SK-N-SH treated with all-trans-retinoic acid at 6 μM for 48 hours (cell line): ENCODE measurements around the gene ALDH3A1.

Source experiments
- ATAC-seq: fragments of 200-7000 bp; cut with Tn5 transposase; 3 replicates; pipeline ENCODE4 v1.9.1; 2020; ENCODE audit warnings: mild to moderate bottlenecking, moderate library complexity
- ARNTL ChIP-seq: fragments of 450-650 bp; formaldehyde crosslinking; IDR thresholded peaks from 2 replicates; pipeline ENCODE4 v1.5.0; 2020; ENCODE audit warnings: low read depth, mild to moderate bottlenecking, moderate library complexity, borderline replicate concordance
- BACH2 ChIP-seq: fragments of 250-450 bp; sonication (Bioruptor Pico); IDR thresholded peaks from 2 replicates; pipeline ENCODE4 v1.9.0; 2021; ENCODE audit warnings: mild to moderate bottlenecking, borderline replicate concordance
- CSDC2 ChIP-seq: fragments of 250-450 bp; sonication (Bioruptor Pico); IDR thresholded peaks from 2 replicates; pipeline ENCODE4 v1.5.0; 2020; ENCODE audit warnings: mild to moderate bottlenecking, moderate library complexity
- ESRRG ChIP-seq: fragments of 250-450 bp; sonication (Bioruptor Pico); IDR thresholded peaks from 2 replicates; pipeline ENCODE4 v1.6.1; 2021; ENCODE audit warnings: mild to moderate bottlenecking
- GLIS3 ChIP-seq: fragments of 250-450 bp; sonication (Bioruptor Pico); IDR thresholded peaks from 2 replicates; pipeline ENCODE4 v1.5.0; 2020; ENCODE audit warnings: mild to moderate bottlenecking, moderate library complexity
- ISL1 ChIP-seq: fragments of 250-450 bp; sonication (Bioruptor Pico); IDR thresholded peaks from 2 replicates; pipeline ENCODE4 v2.1.2; 2022; ENCODE audit warnings: mild to moderate bottlenecking, moderate library complexity
- OSR1 ChIP-seq: fragments of 250-450 bp; sonication (Bioruptor Pico); IDR thresholded peaks from 2 replicates; pipeline ENCODE4 v1.8.0; 2022; ENCODE audit warnings: moderate library complexity, mild to moderate bottlenecking, inconsistent platforms
- PPARA ChIP-seq: fragments of 250-450 bp; sonication (Bioruptor Pico); IDR thresholded peaks from 2 replicates; pipeline ENCODE4 v1.5.0; 2020; ENCODE audit warnings: mild to moderate bottlenecking, borderline replicate concordance
- RARB ChIP-seq: fragments of 250-450 bp; sonication (Bioruptor Pico); IDR thresholded peaks from 2 replicates; pipeline ENCODE4 v1.8.0; 2021; ENCODE audit warnings: mild to moderate bottlenecking, moderate library complexity
- SNAI2 ChIP-seq: fragments of 250-450 bp; sonication (Bioruptor Pico); IDR thresholded peaks from 2 replicates; pipeline ENCODE4 v1.5.0; 2020; ENCODE audit warnings: mild to moderate bottlenecking, moderate library complexity
- TOX ChIP-seq: fragments of 250-450 bp; sonication (Bioruptor Pico); IDR thresholded peaks from 2 replicates; pipeline ENCODE4 v1.8.0; 2021; ENCODE audit warnings: mild to moderate bottlenecking, moderate library complexity, borderline replicate concordance
- ZC3H10 ChIP-seq: fragments of 250-450 bp; sonication (Bioruptor Pico); IDR thresholded peaks from 2 replicates; pipeline ENCODE4 v1.5.1; 2021; ENCODE audit warnings: mild to moderate bottlenecking, moderate library complexity
- ZFP3 ChIP-seq: fragments of 250-450 bp; sonication (Bioruptor Pico); IDR thresholded peaks from 2 replicates; pipeline ENCODE4 v1.5.0; 2020; ENCODE audit warnings: mild to moderate bottlenecking, moderate library complexity
- ZFP30 ChIP-seq: fragments of 450-650 bp; formaldehyde crosslinking; IDR thresholded peaks from 2 replicates; pipeline ENCODE4 v1.5.0; 2022; ENCODE audit warnings: mild to moderate bottlenecking, moderate library complexity
- ZNF565 ChIP-seq: fragments of 450-650 bp; formaldehyde crosslinking; conservative IDR thresholded peaks from 2 replicates; pipeline ENCODE4 v1.5.0; 2020; ENCODE audit warnings: low read depth, mild to moderate bottlenecking, moderate library complexity
- ZNF70 ChIP-seq: fragments of 450-650 bp; formaldehyde crosslinking; IDR thresholded peaks from 2 replicates; pipeline ENCODE4 v1.5.0; 2020; ENCODE audit warnings: mild to moderate bottlenecking, moderate library complexity
- ZNF8 ChIP-seq: fragments of 450-650 bp; formaldehyde crosslinking; IDR thresholded peaks from 2 replicates; pipeline ENCODE4 v1.5.0; 2020; ENCODE audit warnings: mild to moderate bottlenecking, moderate library complexity
- TF ChIP-seq, protein P1 (sequence below): fragments of 250-450 bp; sonication (Bioruptor Pico); IDR thresholded peaks from 2 replicates; pipeline ENCODE4 v1.8.0; 2021; ENCODE audit warnings: low read depth, mild to moderate bottlenecking, moderate library complexity, borderline replicate concordance
- TF ChIP-seq, protein P2 (sequence below): fragments of 250-450 bp; sonication (Bioruptor Pico); IDR thresholded peaks from 2 replicates; pipeline ENCODE4 v1.5.1; 2020; ENCODE audit warnings: low read depth, mild to moderate bottlenecking, moderate library complexity
- TF ChIP-seq, protein P3 (sequence below): fragments of 250-450 bp; sonication (Bioruptor Pico); IDR thresholded peaks from 2 replicates; pipeline ENCODE4 v1.5.0; 2020; ENCODE audit warnings: mild to moderate bottlenecking, moderate library complexity

Gene ALDH3A1

DNA sequence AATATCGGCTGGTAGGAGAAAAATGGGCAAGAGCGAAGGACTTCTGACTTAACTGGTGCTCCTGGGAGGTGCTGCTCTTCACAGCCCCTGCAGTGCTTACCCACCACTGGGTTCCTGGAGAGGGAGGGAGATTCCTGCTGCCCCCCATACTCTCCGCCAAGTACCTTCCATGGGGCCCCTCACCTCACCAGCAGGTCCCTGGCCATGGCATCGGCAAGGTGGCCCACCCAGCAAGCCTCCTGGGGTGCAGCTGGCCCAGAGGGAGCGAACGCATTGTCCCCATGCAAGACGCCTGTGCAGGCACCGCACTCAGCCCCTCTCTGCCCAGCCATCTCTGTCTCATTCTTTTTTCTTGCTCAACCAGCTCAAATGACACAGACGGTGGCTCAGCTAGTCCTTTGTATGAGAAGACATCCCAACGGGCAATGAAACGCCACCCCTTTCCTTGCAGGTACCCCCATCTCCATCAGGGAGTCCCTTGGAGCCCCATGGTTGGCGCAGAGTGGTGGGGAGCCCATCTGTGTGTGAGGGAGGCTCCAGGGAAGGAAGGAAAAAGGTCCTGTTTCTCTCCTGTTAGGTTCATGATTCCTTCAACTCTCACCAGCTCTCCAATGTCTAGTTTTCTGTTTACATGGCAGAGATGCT is 9.6 kb upstream of the ALDH3A1 start:
- ATAC-seq: no peak
- TF ChIP-seq ARNTL (no peak), SNAI2 (CRISPR knock-in tag) (no peak), ZNF8 (CRISPR knock-in tag) (no peak), ESRRG (no peak), RARB (no peak)

DNA sequence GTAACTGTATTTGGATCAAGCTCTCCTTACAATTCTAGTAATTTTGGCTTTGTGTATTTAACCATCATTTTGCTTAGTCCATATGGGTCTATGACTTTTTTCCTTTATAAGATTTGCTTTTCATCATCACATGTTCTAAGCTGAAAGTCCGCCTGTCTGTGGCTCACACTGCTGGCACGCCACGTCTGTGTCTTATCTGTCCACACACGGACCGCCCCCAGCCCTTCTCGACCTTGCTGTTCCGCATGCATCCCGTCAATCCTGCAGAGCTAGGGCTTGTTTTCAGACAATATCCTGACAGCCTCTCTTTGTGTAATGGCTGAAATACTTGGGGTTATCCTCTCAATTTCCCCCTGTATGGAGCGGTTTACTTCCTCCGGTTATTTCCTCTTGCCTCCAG is 8.4 kb upstream of the ALDH3A1 start:
- ATAC-seq: no peak

DNA sequence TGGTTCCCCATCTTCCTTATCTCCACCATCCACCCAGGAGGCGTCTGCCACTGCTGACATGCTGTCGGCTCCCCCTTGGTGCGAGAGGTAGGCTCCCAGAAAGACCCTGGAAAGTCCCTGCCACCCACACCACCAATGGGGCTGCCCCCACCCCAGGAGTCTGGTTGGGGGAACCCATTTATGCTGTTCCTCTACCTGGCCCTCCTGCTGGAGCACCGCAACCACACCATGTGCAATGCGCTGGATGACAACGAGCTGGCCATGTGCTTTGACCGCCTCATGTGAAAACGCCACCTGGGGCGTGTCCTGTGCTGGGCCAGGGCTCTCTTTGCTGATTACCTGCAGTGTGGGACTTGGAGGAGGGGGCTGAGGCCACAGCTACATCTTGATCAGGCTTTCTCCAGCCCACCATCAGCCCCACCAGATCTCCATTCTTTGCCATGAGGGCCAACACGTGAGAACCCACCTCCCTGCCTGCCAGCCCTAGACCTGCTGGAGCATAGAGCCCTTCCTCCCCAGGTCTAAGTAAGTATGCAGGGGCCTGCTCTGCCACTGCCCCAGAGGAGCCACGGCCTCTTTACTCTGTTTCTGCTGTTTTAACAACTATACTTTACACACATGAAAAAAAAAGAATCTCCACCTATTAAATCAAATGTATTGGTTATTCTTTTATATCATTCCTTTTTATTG is 7.9 kb upstream of the ALDH3A1 start:
- TF ChIP-seq, protein P1, sequence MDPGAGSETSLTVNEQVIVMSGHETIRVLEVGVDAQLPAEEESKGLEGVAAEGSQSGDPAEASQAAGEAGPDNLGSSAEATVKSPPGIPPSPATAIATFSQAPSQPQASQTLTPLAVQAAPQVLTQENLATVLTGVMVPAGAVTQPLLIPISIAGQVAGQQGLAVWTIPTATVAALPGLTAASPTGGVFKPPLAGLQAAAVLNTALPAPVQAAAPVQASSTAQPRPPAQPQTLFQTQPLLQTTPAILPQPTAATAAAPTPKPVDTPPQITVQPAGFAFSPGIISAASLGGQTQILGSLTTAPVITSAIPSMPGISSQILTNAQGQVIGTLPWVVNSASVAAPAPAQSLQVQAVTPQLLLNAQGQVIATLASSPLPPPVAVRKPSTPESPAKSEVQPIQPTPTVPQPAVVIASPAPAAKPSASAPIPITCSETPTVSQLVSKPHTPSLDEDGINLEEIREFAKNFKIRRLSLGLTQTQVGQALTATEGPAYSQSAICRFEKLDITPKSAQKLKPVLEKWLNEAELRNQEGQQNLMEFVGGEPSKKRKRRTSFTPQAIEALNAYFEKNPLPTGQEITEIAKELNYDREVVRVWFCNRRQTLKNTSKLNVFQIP (CRISPR knock-in tag): no peak
- no peak for ATAC-seq

More for the DNA sequence above, 8.4 kb upstream of the ALDH3A1 start:
- TF ChIP-seq ESRRG (no peak), GLIS3 (CRISPR knock-in tag) (no peak), ZNF70 (CRISPR knock-in tag) (no peak), SNAI2 (CRISPR knock-in tag) (no peak), RARB (no peak), ZC3H10 (no peak), TOX (CRISPR knock-in tag) (no peak), ZFP30 (no peak), ISL1 (CRISPR knock-in tag) (no peak), ARNTL (no peak), ZNF8 (CRISPR knock-in tag) (no peak), OSR1 (CRISPR knock-in tag) (no peak), PPARA (CRISPR knock-in tag) (no peak), ZNF565 (CRISPR knock-in tag) (no peak), CSDC2 (no peak), ZFP3 (CRISPR knock-in tag) (no peak), BACH2 (CRISPR knock-in tag) (no peak)
- TF ChIP-seq, protein P1 (CRISPR knock-in tag): no peak
- TF ChIP-seq, protein P2, sequence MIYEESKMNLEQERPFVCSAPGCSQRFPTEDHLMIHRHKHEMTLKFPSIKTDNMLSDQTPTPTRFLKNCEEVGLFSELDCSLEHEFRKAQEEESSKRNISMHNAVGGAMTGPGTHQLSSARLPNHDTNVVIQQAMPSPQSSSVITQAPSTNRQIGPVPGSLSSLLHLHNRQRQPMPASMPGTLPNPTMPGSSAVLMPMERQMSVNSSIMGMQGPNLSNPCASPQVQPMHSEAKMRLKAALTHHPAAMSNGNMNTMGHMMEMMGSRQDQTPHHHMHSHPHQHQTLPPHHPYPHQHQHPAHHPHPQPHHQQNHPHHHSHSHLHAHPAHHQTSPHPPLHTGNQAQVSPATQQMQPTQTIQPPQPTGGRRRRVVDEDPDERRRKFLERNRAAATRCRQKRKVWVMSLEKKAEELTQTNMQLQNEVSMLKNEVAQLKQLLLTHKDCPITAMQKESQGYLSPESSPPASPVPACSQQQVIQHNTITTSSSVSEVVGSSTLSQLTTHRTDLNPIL (CRISPR knock-in tag): no peak
- TF ChIP-seq, protein P3, sequence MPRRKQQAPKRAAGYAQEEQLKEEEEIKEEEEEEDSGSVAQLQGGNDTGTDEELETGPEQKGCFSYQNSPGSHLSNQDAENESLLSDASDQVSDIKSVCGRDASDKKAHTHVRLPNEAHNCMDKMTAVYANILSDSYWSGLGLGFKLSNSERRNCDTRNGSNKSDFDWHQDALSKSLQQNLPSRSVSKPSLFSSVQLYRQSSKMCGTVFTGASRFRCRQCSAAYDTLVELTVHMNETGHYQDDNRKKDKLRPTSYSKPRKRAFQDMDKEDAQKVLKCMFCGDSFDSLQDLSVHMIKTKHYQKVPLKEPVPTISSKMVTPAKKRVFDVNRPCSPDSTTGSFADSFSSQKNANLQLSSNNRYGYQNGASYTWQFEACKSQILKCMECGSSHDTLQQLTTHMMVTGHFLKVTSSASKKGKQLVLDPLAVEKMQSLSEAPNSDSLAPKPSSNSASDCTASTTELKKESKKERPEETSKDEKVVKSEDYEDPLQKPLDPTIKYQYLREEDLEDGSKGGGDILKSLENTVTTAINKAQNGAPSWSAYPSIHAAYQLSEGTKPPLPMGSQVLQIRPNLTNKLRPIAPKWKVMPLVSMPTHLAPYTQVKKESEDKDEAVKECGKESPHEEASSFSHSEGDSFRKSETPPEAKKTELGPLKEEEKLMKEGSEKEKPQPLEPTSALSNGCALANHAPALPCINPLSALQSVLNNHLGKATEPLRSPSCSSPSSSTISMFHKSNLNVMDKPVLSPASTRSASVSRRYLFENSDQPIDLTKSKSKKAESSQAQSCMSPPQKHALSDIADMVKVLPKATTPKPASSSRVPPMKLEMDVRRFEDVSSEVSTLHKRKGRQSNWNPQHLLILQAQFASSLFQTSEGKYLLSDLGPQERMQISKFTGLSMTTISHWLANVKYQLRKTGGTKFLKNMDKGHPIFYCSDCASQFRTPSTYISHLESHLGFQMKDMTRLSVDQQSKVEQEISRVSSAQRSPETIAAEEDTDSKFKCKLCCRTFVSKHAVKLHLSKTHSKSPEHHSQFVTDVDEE (CRISPR knock-in tag): no peak
- TF ChIP-seq, all 23 proteins: peak for 0

DNA sequence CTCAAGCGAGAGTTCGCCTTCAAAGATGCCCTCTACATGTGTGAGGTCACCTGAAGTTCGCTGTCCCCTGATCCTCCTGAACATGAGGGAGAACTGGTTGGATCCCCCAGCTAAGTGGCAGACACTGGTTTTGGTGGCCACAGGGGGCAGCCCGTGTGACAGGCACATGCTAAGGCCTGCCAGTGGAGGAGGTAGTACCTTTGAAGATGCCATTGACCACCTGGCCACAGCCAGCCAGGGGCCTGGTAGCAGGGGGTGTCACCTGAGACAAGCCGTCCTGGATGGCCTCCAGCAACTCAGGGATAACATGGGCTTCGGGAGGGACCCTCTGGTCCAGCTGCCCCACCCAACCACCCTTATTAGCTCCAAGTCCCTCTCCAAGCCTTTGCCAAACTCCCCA is 7.3 kb upstream of the ALDH3A1 start:
- no peak for TF ChIP-seq TOX (CRISPR knock-in tag)
- TF ChIP-seq BACH2 (CRISPR knock-in tag): no peak
- TF ChIP-seq ZNF8 (CRISPR knock-in tag): no peak
- no peak for TF ChIP-seq ZNF70 (CRISPR knock-in tag)
- no peak for TF ChIP-seq PPARA (CRISPR knock-in tag)
- TF ChIP-seq OSR1 (CRISPR knock-in tag): no peak
- no peak for TF ChIP-seq ZFP30
- ATAC-seq: no peak
